H7 (cell line): ENCODE measurements around the gene TRPV5. TPM values are rescaled to one million over a fixed set of nuclear protein-coding genes. Genes with fewer than 3 reads are reported as not detected.

Experiments
- DNase-seq: peaks from one replicate; pipeline ENCODE4 v3.0.0; 2012
- H3K27me3 ChIP-seq: 2 replicates; pipeline ENCODE4 v1.6.0; 2011; ENCODE audit warnings: mild to moderate bottlenecking, low read length; ENCODE audit not compliant: control insufficient read depth, insufficient read depth
- H3K36me3 ChIP-seq: replicated peaks from 2 replicates; pipeline ENCODE4 v1.5.1; 2011; ENCODE audit warnings: low read length; ENCODE audit not compliant: control insufficient read depth, insufficient read depth
- H3K4me3 ChIP-seq: 2 replicates; pipeline ENCODE4 v1.5.1; 2011; ENCODE audit warnings: low read depth, mild to moderate bottlenecking, control low read depth, low read length, moderate library complexity; ENCODE audit not compliant: insufficient read depth
- total RNA-seq: library from RNA; depleted of rRNA; stranded (reverse); fragments of >200 nt; shearing (Covaris generic); gene quantifications from 2 replicates; pipeline ENCODE4 v1.2.3, GENCODE V29; 2014

Gene TRPV5
- total RNA-seq, 1 experiment from 2014 or later, result not detected

DNA sequence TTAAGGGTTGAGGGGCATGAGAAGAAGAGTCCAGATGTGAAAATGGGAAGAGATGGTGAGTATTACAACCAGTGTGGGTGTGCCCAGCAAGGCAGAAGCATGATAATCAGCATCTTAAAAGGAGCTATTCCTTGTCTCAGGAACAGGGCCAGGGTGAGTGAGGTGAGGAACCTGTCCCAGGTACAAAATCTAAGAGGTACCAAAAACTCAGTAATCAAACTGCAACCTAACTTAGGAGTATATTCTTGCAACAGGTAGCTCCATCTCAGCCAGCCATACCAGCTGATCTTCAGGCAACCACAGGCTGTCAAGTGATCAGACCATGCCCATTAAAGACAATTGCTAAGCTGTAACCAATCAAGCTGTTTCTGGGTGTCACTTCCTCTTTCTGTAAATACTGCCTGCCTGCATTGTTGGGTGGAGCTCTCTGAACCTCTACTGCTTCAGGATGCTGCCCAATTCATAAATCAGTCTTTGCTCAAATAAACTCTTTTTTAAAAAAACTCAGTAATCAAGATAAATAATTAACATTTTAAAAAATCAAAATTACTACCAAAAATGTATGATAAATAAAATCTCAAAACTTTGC lies 21.2 kb upstream of the TRPV5 start:
- Histone ChIP-seq H3K36me3 (no peaks in the 10 kb centered on the region), H3K27me3 (no peaks in the 10 kb centered on the region), H3K4me3 (no peak overlapping the region)
- DNase-seq, result no peak

DNA sequence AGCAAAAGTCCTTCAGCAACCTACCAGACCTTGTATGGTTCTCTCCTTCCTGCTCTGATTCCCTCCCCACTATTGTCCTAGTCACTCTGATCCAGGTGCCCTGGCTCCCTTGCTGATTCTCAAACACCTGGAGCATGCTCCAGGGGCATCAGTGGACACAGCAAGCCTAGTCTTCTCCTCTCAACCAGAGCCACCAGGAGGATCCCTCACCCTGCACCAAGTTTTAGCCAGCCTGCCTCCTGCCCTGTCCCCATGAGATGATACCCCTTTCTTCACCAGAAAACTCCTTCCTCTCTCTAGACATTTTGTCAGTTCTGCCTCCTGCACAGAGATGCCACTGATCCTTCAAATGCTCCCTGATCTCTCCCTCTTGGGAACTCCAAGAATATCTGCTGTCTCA lies 16.7 kb upstream of the TRPV5 start:
- Histone ChIP-seq H3K27me3 (no peaks in the 10 kb centered on the region), H3K4me3 (no peak overlapping the region), H3K36me3 (no peaks in the 10 kb centered on the region)
- no peak for DNase-seq

DNA sequence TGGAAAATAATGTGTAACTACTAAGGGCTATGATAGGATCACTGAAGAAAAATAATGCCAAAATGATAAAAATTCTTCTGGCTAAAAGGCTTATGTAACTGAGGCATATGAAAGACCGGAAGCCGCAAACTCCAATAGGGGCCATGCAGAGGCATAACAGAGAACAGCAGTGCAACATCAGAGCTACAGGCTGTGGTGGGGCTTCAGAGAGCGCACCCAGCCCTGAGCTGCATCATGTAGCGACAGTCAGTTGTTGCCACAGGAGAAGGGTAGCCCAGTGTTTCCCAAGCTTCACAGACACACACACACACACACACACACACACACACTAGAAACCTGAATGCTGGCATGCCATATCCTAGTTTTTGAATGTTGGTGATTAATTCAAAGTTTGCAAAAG lies 15.1 kb upstream of the TRPV5 start:
- H3K27me3 ChIP-seq, result no peaks in the 10 kb centered on the region
- H3K36me3 ChIP-seq, result no peaks in the 10 kb centered on the region
- H3K4me3 ChIP-seq, result no peak overlapping the region
- no peak for DNase-seq

DNA sequence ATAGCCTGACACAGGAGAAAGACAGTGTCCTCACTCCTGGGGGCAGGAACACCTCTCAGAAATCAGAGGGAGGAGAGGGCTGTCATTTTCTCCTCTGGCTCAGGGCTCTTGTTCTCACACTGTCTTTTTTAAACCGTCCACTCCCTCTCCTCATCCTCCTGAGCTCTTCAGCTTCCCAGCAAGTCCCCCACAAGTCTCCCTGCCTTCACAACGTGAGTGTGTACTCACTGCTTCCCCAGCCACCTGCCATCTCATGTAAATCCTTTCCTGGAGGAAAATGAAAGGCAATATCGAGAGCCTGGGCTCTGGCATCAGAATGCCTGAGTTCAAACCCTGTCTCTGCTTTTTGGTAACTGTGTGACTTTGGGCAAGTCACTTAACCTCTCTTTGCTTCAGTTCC lies 11.5 kb upstream of the TRPV5 start:
- no peak for DNase-seq
- H3K4me3 ChIP-seq, result no peak overlapping the region
- H3K27me3 ChIP-seq, result no peaks in the 10 kb centered on the region
- H3K36me3 ChIP-seq, result no peaks in the 10 kb centered on the region

DNA sequence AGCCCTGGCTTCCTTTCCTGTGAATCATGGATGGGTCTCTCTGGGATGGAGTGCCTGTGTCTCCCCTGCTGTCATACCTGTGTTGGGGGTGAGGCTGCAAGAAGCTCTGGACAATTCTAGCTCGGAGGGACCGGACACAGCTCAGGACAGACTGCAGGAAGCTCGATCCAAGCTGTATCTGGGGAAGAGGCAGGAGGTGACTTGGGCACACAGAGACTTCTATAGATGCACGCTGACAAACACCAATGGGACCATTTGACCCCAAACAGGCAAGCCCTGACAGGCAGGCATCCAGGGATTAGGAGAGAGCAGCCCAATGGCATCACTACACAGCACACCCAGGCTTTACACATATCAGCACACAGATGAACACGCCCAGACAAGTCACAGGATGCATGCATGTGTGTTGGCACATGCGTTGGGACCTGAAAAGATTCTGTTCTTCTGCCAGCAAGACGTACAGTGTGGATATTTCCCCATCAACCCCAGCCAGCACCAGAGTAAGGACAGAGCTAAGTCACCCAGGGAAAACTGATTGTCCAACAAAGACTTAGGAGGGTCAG lies 10.2 kb upstream of the TRPV5 start:
- no peak for DNase-seq
- no peak overlapping the region for H3K4me3 ChIP-seq

DNA sequence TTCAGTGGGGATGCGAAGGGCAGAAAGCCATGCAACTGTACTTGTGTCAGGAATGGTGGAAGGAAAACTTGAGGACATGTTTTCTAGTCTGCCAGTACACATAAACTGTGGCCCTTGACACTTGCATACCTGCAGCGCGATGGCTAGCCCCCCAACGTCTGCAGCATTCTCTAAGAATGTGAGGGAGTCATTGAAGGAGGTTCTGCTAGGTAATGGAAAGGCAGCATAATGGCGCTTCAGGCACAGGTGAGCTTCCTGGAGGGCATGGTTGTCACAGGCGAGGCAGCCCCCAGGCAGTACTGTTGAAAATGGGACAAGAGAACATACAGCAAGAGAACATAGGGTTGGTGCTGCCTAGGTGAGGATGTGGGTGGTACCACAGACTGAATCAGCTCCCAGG lies 9.2 kb upstream of the TRPV5 start:
- Histone ChIP-seq H3K27me3 (no peaks in the 10 kb centered on the region), H3K36me3 (no peaks in the 10 kb centered on the region), H3K4me3 (no peak overlapping the region)
- no peak for DNase-seq

More for the DNA sequence above, 10.2 kb upstream of the TRPV5 start:
- Histone ChIP-seq H3K27me3 (no peaks in the 10 kb centered on the region), H3K36me3 (no peaks in the 10 kb centered on the region)

DNA sequence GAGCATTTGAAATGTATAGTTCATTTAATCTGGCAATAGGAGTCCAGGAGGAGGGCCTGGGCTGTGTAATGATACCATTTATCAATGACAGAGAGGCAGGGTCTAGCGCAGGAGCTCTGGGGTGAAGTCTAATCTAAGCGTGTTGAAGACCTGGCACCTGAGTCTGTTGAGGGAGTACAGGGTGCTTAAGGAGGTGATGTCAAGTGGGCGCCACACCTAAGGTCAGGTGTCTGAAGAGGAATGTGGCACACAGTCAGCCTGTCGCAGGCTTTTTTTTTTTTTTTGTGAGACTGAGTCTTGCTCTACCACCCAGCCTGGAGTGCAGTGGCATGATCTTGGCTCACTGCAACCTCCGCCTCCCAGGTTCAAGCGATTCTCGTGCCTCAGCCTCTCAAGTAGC lies 8.0 kb upstream of the TRPV5 start:
- Histone ChIP-seq H3K4me3 (no peak overlapping the region), H3K36me3 (no peaks in the 10 kb centered on the region), H3K27me3 (no peaks in the 10 kb centered on the region)
- DNase-seq, result no peak

DNA sequence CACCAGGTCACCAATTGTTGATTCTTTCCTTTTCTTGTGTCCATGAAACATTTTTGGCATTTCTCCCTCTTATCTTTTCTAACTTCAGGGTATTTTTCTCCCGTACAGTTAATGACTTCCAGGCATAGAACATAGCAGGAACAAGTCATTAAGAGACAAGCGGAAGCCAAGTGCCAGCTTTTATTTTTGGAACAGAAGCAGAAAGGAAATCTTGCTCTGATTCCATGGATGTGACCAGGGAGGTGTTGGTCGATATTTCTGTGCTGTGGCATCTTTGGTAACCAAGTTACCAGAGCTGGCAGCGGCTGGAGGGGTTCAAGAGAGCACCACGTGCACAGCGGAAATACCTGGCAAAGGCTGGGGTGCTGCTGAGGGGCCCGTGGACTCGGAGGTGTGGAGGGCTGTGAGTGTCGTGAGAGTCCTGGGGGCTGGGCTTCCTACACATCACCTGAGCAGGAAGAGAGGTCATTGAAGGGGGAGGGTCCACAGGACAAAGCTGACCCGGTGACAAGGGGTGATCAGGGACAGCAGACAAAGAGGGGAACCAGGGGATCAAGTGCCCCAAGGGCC lies 7.5 kb upstream of the TRPV5 start:
- H3K27me3 ChIP-seq, result no peaks in the 10 kb centered on the region

DNA sequence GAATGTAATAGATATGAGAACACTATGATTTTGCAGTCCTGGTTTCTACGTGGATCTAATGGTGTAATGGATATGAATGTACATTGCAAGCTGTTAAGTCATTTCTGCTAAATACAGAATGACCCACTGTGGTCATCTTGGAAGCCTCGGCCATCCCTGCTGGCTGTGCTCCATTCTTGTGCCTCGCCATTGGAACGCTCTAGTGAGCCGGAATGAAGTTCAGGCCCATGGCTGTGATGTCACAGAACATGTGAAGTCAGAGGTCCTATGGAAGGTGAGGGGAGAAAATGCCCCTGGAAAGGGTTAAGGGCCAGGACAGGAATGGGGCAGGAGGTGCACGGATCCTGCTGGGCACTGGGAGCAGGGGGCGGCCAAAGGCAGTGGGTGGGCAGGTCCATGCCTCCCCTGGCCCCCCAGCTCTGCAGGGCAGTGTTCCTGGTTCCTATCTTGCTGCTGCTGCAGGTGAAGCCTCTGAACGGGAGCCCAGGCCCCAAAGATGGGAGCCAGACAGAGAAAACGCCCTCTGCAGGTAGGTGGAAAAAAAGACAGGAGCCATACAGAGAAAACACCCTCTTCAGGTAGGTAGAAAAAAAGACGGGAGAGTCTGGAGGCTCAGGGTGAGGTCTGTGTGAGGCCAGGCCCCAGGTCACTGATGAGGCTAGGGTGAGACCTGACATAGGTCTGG lies 5.8 kb upstream of the TRPV5 start, which contains the start of gene LLCFC1:
TSS of gene LLCFC1 (plus strand) at position 259 of the 685 bp plus-strand sequence. CDS start at position 397, 138 bp downstream.
- DNase-seq, result peak; percentile 93
- Histone ChIP-seq H3K36me3 (no peaks in the 10 kb centered on the region), H3K4me3 (no peak within 1 kb of the TSS), H3K27me3 (no peaks in the 10 kb centered on the region)

More for the DNA sequence above, 7.5 kb upstream of the TRPV5 start:
- DNase-seq, result no peak
- H3K4me3 ChIP-seq, result no peak overlapping the region
- H3K36me3 ChIP-seq, result no peaks in the 10 kb centered on the region

DNA sequence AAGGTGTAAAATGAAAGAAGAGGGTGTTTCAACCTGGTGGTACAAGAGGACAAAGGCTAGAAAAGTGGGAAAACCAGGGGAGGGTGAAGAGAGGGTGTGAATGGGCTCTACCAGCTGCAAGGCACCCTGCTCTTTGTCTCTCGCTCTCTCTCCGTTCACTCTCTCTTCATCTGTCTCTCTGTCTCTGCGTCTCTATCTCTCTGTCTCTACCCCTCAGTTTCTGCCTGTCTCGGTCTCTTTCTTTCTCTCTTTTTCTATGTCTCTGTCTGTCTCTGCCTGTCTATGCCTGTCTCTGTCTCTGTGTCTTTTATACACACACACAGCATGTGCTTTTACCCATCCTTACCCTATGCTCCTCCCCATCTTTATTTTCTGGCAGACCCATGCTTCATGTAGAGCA lies 5.1 kb upstream of the TRPV5 start:
- Histone ChIP-seq H3K36me3 (no peaks in the 10 kb centered on the region), H3K27me3 (no peaks in the 10 kb centered on the region), H3K4me3 (no peak overlapping the region)
- DNase-seq, result no peak

DNA sequence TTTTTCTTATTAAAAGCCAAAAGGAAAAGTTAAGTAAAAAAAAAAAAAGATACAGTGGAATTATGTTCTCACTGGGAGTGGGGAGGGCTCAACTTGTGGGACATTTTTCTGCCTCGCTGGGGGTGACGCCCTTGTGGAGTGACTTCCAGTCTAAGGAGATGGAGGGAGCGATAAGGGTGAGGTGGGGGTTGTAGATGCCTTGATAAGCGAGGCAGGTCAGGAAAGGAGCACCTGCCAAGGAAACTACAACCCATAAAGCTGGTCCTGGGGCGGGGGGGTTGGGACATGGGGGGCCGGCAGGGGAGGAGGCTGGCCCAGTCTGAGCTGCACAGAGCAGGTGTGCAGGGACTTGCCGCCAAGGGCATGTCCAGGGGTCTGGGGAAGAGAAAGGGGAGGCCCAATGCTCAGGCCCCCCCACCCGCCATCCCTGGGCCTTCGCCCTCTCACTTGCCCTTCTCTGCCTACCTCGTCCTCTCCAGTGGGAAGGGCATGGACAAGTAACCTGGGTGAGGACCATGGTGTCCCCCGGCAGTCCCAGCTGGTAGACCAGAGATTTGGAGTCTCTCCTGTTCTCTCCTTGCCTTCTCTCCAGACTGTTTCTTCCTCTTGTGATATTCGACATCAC lies 2.5 kb upstream of the TRPV5 start:
- Histone ChIP-seq H3K4me3 (no peak overlapping the region), H3K36me3 (no peaks in the 10 kb centered on the region), H3K27me3 (no peaks in the 10 kb centered on the region)
- DNase-seq, result peak; percentile 36

DNA sequence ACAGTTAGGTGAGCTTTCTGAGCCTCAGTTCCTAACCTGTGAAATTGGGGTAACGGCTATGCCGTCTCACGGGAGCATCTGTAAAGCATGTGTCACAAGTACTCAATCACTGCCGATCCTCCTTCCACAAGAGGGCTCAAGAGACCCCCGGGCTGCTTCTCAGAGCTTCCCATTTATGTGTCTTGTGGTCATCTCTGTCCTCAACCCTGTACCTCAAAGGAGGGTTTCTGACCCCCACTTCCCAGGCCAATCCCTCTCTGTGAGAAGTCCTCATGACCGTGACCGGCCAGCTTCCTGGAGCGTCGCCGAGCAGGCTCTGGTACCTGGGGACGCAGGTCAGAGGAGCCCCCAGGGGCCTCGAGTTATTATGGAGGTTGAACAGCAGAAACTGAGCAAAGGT lies 510 bp upstream of the TRPV5 start:
- no peak for DNase-seq
- Histone ChIP-seq H3K4me3 (no peak overlapping the region), H3K27me3 (no peaks in the 10 kb centered on the region), H3K36me3 (no peaks in the 10 kb centered on the region)

DNA sequence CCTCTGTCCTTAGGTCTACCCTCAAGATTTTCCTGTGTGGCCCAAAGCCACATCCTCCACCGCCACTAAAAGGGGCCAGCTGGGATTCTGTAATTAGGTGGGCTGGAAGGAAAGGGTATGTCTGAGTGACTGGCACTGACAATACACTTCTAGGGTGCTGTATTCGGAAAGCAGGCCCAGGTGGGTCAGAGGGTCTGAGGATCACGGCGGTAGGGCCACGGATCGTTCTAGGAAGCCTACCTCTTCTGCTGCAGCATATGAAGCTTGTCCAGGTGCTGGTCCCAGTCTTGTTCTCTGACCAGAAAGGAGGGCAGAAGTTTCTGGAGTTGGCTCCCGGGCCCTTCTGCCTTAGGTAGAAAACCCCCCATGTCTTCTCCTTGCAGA lies 462 bp downstream of the TRPV5 start:
- H3K27me3 ChIP-seq, result no peaks in the 10 kb centered on the region
- H3K36me3 ChIP-seq, result no peaks in the 10 kb centered on the region
- no peak overlapping the region for H3K4me3 ChIP-seq
- no peak for DNase-seq

DNA sequence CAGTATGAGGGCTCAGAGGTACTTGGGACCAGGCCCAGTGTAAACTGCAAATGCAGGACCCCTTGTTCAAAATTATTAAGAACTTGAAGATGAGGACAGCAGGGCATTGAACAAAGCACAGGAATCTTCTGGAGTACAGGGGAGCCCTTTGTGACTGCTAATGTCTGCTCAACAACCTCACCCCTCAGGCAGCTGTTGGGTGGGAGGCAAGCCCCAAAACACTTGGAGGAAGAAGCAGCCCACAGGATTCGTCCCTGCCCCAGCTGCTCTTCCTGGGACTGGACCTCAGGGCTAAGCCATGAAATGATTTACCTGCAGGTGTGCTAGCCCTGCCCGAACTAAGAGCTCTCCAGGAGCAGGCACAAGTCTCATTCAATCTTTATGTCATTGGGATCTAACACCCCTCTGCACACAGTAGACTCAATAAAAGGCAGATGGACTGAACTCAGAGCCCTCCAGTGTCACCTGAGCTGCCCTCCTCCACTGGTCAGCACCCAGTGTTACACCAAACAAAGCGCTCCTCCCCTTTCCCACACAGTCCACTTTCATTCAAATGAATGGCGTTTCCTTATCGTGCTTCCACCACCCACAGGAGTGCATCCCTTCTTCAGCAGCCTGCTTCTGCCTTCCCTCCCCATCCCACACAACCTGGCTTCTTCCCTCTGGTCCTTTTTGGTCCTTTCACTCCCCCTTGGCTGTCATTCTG lies 1.0 kb downstream of the TRPV5 start:
- DNase-seq, result peak; percentile 36
- Histone ChIP-seq H3K27me3 (no peaks in the 10 kb centered on the region), H3K36me3 (no peaks in the 10 kb centered on the region), H3K4me3 (no peak overlapping the region)
